HG02610 (cell line): ENCODE measurements around the gene SAP30BP.

Experiments used
- ATAC-seq: cut with Tn5 transposase; IDR thresholded peaks from one replicate; pipeline ENCODE4 v1.9.1; 2021; ENCODE audit warnings: mild to moderate bottlenecking, moderate library complexity; ENCODE audit not compliant: unreplicated experiment

The SAP30BP gene

GRCh38 chr17:75646638-75646992, 20.5 kb upstream of the SAP30BP start:
- no peak for ATAC-seq

GRCh38 chr17:75647061-75647460, 20.1 kb upstream of the SAP30BP start:
- no peak for ATAC-seq

- ATAC-seq: no peak
These were observed 19.2 kb upstream of the SAP30BP start for GRCh38 chr17:75647921-75648320.

DNA sequence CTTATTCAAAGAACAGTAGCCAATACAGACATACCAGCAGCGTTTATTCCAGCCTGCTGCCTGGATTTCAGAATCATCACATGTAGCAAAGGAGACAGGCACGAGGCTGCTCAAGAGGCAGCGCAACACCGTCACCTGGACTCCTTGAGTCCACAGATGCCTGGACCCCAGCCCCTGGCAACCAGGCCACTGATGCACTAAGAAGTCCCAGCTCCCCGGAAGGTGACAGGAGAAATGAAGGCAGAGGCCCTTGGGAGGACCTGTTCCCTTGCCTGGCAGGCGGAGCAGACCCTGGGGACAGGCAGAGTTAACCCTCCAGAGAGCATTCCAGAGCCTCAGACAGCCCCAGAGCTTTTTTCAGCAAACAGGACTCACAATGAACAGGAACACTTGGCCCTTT, 17.5 kb upstream of the SAP30BP start:
- no peak for ATAC-seq

GRCh38 chr17:75650874-75651273, 16.3 kb upstream of the SAP30BP start:
- no peak for ATAC-seq

DNA sequence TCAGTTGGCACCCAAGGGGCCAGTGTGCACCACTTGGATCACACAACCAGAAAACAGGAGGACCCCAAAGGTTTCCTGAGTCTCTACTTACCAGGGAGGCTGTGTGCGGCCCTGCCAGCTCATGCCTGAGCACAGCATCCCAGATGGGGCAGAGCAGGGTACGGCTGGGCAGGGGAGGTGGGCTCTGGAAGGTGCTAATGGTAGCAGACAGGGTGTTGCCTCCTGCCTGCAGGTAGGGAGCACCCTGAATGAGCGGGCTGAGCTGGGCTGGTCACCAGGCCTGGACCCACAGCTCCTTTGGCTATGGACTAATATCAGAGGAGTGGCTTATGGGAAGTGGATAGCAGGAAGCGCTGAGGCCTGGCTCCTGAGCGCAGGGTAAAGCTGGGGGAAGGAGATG, 14.8 kb upstream of the SAP30BP start:
- no peak for ATAC-seq

DNA sequence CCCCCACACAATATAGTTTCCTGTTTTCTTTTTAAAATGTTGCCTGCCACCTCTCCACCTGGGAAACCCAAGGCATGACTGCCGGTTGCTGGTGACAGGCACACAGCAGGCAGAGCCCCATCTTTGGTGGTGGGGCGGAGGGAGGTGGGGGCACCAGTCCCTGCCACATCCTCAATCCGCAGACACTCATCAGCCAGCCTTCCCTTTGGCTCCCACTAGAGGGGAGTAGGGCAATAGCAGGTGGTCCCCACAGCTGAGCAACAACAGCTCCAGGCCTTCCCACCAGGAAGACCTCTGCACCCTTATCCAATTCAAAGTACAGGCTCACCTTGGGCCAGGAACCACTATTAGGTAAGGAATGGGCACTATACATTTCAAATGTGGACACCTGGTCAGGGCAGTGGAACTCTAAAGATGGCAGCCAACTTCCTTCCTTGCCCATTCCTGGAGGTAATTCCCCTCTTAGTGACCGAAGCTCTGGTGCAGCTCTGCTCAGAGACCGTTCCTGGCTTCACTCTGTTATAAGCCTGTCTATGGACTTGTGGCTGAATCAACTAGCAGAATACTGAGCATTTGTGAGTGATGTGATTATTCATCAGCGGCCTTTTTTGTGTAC, 14.1 kb upstream of the SAP30BP start:
- no peak for ATAC-seq

GRCh38 chr17:75654176-75654575, 13.0 kb upstream of the SAP30BP start:
- no peak for ATAC-seq

DNA sequence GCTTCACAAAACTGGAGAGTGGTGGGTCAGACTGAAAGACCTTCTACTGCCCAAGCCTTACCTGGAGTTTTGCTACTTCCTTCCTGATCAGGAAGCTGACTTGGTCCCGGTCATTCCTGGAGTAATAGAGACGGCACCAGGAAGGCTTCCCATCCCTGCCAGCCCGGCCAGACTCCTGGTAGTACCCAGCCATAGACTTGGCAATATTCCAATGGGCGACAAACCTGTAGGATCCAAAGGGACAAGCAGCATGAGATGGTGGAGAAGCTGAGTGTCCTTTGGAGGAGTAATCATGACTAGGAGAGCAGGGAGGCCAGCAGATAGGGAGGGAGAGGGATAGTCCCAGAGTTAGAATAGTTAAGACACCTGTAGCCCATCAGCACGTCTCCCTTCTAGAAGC, 8.9 kb upstream of the SAP30BP start:
- no peak for ATAC-seq

GRCh38 chr17:75661531-75661930, 5.6 kb upstream of the SAP30BP start:
- ATAC-seq: no peak

DNA sequence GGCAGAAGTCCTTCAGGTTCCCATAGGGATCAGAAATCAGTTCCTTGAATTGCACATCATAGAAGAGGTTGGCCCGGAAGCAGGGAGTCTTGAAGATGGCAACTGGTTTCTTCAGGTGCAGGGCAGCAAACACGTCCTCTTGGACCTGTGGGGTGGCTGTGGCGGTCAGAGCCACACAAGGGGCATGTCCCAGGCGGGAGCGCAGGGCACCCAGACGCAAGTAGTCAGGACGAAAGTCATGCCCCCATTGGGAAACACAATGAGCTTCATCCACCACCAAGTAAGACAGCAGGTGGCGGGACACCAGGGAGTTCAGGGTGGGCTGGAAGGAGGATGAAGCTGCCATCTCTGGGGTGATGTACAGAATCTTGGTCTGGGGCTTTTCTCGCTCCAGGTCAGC, 4.6 kb upstream of the SAP30BP start:
- no peak for ATAC-seq

DNA sequence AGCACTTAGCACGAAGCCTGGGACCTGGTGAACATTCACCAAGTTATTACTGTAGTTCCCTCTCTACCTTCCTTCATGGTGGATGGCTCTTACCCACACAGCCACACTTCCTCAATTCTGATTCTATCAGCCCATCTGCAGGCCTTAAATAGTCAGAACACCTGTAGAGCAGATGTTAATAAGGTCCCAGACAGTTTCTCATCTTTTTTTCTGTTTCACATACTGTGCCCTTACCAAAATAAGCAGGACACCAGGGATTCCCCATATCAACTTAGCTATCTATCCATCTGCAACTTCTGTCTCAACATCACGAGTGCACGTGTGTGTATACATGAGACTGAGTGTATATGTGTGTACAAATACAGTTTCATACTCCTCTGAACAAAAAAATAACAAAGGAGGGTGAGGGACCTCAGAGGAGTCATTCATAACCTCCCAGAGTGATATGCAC, 3.0 kb upstream of the SAP30BP start:
- ATAC-seq: peak; percentile 77

- ATAC-seq: no peak
These were observed 1.2 kb upstream of the SAP30BP start for GRCh38 chr17:75665981-75666380.

DNA sequence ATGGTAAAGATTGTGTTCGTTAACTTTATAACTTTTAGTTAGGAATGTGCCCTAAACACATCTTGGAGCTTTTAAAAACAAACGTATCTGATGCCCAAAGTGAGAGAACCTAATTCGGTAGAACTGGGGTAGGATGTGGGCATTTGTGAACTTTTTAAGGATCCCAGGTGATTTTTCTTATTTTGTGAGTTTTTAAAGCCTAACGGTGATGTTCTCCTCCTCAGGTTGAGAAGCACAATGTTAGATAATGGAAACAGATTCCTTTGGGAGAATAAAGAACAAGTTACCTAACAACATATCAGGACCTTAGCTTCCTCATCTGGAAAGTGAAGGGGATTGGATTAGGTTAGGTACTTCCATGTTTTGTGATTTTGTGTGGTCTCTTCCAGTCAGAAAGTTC, 687 bp downstream of the SAP30BP start:
- no peak for ATAC-seq

DNA sequence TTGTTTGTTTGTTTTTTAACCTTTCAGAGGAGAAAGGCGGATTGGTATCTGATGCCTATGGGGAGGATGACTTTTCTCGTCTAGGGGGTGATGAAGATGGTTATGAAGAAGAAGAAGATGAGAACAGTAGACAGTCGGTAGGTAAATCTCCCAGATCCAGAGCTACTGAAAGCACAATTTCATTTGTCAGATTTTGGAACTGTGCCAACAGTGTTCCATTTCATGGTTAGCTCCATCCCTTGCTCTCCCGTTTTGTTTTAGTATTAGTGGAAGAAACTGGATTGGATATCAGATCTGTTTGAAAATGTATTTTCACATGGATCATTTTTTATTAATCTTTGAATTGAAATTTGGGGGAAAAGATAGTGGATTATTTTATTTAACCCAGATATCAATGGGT, 1.4 kb downstream of the SAP30BP start:
- ATAC-seq: no peak

DNA sequence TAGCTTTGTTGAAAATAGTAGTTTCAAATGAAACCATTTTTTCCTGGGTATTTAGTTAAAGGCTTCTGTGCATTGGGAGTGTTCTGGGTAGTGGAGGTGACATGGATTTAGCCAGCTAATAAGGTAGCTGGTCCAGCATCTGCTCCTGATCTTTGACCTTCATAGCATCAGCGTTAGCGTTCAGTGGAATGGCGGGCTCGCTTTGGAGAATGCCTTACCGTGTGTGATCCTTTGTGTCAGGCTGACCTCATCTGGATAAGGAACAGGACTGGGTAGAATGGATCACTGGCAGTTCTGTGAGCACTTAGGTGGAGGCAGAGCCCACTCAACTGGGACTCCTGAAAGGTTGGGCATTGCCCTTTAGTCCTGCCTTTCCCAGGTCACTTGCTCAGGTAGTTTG, 3.7 kb downstream of the SAP30BP start:
- ATAC-seq: no peak

GRCh38 chr17:75672011-75672410, 4.9 kb downstream of the SAP30BP start:
- ATAC-seq: no peak

GRCh38 chr17:75673487-75673886, 6.3 kb downstream of the SAP30BP start:
- no peak for ATAC-seq

GRCh38 chr17:75676461-75676860, 9.3 kb downstream of the SAP30BP start:
- ATAC-seq: no peak

GRCh38 chr17:75679706-75680211, 12.6 kb downstream of the SAP30BP start:
- ATAC-seq: no peak

GRCh38 chr17:75680431-75680830, 13.3 kb downstream of the SAP30BP start:
- no peak for ATAC-seq

DNA sequence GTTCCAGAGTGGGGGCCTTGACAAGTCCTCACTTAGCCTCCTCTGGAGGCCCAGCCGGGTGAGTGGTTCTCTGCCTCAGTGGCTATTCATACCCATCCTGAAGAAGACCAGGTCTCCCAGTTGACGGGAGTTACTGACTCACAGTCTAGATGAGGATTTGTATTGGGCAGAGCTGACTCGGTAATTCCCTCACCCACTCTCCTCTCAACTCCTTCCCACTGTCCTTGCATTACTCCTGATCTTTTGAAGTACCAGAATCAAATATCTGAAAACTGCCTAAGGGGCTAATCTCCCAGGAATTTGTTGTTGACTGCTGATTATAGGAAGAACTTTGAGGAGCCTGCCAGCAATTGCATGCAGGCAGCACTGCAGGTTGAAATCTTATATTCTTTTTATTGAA, 14.2 kb downstream of the SAP30BP start:
- no peak for ATAC-seq

DNA sequence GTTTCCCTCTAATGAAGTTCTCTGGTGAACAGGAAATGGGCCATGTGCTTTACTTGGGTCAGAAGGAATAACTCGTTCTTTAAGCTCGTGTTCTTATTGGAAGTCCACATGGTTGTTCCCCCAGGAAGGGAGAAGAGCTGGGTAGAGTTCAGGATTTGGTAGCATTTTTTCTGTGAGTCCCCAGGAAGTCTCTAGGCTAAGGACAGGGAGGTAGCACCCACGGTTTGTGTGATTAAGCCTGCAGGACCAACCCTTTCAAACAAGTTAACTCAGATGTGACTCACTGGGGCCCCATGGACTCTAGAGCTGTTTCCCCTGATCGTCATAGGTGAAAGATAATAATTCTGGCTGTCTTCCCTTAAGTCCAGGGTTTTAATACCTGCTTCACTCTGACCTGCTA, 16.4 kb downstream of the SAP30BP start:
- ATAC-seq: no peak
